Measurements from ENCODE around the gene CNKSR3.

The CNKSR3 gene

DNA sequence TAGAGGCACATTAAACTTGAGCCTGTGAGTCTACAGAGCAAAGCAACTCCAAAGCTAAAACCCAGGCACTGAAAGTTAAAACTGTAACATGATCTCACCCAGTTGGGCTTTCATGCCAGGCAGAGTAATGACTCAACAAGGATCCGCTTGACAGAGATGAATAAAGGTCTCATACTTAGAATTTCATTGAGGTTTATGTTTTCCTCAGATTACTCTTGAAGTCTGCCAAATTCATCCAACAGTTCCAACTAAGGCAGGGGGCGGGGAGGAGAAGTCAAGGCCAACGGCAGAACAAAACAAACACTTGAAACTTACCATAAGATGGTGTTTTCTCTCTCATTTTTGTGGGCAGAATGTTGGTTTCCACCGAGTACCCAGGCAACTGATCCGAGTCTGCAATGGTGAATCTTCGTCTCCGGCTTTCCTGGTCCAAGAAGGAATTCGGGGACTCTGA, 99.8 kb downstream of the CNKSR3 start:
- peak; percentile 98 for DNase-seq

DNA sequence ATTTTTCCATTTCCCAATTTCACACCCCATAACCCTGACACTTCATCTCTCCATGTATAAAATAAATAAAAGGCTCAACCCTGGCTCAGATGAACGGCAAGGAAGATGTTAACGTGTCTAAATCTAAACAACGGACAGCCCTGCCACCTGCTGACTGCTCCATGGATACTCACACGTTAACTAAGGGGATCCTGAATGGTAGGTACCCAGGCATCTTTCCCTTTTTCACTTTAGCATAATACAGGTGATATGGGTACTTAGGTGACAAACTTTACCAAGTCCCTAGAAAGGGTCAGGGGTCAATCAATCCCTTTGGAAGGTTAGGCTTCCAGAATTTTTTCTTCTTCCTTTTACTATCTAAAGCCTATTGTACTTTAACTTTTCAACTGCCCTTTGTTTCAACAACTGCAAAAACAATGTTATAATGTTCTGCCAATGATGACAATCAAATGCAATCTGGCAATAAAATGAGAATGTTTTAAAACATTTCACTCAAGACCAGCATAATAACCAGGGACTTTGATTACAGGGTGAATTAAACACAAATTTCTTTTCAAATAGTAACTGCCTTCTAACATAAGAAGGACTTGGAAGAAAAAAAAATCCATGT, 101.5 kb downstream of the CNKSR3 start:
- peak; percentile 45 for DNase-seq

DNA sequence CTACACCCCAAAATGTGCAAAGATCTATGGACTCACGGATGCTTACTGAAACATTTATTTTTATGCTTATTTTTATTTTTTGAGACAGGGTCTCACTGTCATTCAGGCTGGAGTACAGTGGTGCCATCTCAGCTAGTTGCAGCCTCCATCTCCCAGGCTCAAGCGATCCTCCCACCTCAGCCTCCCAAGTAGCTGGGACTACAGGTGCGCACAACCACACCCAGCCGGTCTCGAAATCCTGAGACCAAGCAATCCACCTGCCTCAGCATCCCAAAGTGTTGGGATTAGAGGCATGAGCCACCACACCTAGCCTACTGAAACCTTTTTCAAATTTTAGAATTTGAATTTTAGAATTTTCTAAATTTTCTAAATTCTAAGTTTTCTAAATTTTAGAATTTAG, 103.0 kb downstream of the CNKSR3 start:
- DNase-seq = no peak

DNA sequence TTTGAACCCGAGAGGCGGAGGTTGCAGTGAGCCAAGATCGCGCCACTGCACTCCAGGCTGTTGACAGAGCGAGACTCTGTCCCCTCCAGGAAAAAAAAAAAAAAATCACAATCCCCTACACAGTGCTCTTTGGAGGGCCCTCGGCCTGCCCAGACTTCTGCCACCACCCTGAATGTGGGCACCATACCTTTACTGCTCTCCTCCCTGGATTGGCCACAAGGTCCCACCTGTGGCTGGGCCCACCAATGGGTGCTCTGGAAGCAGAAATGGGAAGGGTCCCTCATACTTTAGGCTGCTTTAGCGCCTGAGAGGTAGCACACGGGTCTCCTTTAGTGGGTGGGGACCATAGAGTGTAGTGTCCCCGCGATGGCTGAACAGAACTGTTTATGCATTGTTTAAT, 103.6 kb downstream of the CNKSR3 start:
- no peak for DNase-seq

DNA sequence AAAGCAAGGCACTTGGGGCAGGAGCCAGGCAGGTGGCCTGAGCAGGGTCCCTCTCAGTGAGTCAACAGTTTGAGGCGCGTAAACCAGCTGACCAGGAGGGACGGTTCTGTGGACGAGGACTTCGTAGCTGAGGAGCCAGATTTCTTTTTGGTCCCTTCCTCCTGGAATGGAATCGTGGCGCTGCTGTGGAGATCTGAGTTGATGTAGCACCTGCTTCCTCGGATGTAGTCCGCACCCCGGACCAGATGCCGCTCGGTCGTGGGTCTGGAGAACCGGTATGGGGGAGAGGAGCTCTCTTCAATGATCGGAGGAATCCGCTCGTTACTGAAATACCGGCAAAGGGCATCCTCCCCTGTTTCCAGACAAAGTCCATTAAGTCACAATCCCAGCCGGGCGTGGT, 104.2 kb downstream of the CNKSR3 start:
- DNase-seq = no peak

DNA sequence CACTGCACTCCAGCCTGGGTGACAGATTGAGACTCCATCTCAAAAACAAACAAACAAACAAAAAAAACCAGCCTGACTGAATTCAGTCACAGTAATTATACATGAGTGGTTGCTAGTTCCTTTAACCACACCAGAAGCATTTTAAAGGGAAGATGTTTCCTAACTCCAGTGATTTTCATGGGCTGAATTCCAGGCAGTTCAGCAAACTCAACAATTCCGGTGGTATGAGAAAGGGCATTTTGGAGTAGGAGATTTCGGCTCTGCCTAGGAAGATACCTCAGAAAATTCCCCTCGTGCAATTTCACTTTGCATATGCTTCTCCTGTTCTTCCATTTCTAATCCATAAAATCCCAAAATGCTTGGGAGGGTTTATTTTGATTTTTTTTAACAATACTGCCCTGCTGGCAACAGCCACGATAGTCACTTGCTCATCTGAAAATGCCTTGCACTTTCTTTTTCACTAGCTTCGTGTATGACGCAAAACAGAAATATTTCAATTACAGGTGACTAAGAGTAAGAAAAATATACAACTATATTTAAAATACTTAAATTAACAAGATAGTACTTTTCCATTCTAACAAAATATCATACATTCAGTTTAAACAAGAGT, 105.6 kb downstream of the CNKSR3 start:
- peak; percentile 38 for DNase-seq

DNA sequence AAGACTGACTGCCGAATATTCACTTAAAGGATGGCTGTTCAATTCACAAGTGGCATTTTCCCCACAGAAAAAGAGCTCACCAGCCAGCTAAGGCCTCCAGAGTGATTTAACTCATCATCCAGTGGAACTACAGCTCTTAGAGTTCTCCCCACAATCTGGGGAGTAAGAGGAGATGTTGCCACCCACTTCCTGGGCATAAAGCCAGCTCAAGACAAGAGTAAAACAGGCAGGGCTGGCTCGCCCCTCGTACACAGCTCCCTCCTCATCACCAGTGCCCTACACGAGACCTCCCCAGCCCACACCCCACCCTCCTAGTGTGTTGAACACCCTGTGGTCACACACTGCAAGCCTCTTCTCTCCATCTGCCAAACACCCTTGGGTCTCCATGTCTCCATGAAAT, 106.7 kb downstream of the CNKSR3 start:
- peak; percentile 65 for DNase-seq

DNA sequence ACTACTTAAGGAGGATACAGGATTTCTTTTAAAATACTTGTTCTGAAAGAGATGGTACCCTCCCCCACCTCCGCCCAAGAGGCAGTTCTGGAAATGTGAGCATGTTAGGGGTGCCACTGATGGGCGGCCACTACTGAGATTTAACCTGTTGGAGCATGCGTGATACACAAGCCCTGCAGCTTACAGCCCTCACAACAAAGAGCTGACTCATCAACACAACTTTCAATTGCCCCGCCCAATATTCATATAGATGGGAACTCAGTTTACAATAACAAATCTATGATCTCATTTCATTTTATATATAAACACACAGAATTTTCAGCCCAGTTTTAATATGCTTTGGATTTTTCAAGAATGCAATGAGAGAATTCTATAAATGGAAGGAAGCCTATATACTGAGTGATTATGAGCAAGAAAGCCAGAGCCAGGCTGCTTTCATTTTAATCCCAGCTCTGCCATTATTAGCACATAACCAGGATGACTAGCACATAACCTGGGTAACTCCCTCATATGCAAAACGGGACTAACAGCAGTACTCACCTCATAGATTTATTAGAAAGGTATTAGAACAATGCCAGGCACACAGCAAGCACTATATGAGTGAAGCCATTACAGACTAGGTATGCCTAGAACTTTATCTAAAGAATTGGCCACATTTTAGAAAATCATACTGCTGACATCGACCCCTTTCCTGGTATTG, 108.3 kb downstream of the CNKSR3 start:
- DNase-seq = no peak

DNA sequence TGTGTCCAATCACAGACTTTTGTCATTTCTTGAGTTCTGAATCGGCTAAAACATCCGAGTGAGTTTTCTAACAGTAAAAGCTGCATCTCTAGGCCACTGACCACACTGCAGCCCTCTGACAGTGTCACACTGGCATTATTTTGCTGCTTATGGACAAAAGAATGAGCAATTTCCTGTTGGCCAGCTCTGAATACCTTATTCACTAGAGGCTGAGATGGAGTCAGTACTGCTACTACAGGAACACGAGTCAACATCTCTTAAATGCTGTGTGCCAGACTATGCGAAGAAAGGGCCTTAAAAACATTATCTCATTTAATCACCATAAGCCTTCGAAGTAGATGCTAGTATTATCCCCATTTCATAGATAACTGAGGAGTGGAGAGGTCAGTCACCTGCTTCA, 111.4 kb downstream of the CNKSR3 start:
- peak; percentile 56 for DNase-seq

DNA sequence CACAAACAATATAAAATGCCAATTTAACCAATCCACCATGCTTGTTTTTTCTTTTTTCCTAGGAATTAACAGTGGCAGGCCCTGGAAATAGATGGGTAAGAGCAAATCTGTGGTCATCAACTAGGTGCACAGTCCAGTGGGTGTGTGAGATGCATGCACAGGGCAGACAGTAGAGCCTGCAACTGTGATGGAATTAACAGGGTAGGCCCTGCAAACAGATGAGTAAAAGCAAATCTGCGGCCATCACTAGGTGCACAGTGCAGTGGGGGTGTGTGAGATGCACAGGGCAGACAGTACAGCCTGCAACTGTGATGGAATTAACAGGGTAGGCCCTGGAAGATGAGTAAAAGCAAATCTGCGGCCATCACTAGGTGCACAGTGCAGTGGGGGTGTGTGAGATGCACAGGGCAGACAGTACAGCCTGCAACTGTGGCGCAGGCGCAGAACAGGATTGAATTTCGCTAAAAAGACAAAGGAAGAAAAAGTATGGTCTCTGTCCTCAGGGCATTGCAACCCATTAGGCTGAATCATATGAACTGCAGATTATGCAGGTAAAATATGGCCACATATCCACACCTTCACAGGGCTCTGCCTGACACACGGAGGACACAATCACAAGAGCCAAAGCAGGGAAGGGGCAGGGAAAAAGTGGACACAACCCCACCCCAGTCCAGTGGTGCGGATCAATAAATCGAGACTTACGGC, 112.8 kb downstream of the CNKSR3 start:
- DNase-seq = no peak

DNA sequence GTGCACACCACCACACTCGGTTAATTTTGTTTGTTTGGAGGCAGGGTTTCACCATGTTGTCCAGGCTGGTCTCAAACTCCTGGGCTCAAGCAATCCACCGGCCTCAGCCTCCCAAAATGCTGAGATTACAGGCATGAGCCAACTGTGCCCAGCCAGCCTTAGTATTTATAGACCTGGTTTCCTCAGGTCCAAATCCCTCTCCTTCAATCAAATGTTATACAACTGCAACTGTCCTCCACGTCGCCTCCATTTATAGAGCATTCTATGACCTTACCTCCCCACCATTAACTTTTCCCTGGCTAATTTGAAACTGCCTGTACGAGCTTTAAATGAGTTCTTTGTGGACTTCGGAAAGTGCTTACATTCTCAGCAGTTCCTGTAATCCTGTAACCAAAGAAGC, 114.6 kb downstream of the CNKSR3 start:
- no peak for DNase-seq

DNA sequence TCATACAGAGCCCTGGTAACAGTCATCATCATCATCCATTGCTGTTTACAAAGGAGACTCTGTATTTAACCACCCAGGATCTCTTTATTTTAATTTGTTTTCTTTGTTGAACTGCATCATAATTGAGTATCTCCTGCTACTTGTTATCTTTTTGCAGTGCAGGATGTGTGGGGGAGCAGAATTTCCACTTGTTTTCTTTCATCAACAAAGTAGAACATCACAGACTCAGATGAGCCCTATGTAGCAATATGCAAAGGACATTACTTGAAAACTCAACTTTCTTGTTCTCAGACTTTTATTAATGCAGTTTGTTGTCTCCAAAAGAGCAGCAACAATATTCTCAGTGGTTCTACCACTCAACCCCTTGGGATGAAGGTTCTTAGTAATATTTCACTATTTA, 115.2 kb downstream of the CNKSR3 start:
- no peak for DNase-seq

DNA sequence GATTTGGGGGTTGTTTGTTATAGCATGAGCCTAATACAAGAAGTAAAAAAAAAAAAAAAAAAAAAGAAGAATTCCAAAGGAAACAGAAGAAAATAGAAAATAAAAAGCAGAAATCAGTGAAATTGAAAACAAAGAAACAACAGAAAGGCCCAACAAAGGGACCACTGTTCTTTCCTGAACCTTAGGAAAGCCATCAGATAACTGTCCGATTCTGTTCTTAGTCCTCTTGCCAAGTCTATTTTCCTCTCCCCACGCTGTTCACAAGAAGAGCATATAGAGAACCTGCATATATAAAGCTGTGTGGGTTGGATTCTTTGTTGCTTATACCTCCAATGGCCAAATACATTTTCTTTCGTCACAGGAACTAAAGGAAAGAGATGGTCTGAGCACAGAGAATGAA, 115.9 kb downstream of the CNKSR3 start:
- DNase-seq = no peak

DNA sequence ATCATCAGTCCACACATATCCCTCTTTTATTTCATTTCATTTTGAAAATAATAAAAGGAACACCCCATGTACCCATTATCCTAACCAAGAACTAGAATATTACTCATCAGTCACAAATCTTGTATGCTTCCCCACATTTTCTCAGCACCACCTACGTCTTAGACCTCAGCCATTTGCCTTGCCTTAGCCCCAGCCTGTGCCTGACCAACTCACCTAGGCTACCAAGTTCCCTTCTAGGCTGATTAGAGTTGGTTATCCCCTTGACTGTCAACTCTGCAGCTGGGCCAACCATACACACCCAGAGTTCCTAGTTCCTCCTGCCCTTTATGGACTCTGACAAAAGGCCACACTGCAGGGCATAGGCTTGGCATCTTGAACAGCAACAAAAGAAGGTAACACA, 120.5 kb downstream of the CNKSR3 start:
- DNase-seq = no peak

DNA sequence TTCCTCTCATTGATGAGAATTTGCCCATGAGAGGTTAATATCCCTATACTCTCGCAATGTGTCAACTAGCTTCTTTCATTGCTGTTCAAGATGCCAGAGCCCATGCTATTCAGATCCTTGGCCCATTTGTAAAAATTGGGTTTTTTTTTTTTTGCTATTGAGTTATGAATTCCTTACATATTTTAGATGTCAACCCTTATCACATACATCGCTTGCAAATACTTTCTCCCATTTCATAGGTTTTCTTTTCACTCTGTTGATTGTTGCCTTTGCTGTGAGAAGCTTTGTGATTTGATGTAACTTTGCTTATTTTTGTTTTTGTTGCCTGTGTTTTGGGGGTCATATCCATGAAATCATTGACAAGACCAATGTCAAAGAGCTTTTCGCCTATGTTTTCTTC, 121.7 kb downstream of the CNKSR3 start:
- DNase-seq = peak; percentile 20

DNA sequence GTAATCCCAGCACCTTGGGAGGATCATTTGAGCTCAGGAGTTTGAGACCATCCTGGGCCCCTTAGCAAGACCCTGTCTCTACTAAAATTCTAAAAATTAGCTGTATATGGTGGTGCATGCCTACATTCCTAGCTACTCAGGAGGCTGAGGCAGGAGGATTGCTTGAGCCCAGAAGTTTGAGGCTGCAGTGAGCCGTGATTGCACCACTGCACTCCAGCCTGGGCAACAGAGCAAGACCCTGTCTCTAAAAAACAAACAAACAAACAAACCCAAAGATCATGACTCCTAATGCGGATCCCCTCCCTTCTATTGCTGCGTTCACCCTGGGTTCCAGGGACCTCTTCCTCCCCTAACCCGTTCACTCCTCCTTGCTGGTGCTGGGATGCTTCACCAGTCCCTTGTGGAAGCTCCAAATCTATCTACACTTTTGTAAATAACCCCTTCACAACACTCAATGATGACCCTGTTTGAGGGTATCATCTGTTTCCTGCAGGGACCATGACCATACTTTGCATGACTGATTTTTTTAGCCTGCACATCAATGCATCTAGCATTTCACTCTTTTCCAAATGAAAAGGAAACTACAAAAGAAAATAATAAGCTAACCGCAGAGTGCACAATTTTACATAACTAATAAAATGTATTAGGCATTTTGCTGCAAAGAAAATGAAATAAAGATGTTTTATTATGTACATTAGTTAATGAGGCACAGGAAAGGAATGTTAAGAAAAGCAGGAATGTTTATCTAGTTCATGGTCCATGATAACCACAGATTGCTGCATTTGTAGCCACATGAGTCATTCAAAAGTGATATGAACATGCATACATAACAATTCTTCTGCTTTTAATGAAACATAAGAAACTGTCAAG, 123.4 kb downstream of the CNKSR3 start:
- peak; percentile 94 for DNase-seq

DNA sequence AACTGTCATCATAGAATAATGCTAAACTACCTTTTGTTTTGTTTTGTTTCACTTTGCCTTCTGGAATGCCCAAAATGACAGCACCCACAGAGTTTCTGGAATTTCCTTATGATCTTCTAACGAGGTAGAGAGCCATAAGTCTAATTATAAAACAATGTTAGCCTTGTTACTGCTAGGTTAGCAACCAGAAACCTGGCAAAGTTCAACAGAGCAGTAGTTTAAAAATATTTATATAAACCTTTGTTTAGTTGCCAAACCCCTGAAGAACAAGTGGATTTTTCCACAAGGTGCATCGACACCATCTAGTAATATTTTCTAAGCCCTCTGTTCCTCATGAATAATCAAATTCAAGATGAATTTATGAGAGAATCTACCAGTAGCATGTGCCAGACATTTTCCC, 126.3 kb downstream of the CNKSR3 start:
- no peak for DNase-seq

DNA sequence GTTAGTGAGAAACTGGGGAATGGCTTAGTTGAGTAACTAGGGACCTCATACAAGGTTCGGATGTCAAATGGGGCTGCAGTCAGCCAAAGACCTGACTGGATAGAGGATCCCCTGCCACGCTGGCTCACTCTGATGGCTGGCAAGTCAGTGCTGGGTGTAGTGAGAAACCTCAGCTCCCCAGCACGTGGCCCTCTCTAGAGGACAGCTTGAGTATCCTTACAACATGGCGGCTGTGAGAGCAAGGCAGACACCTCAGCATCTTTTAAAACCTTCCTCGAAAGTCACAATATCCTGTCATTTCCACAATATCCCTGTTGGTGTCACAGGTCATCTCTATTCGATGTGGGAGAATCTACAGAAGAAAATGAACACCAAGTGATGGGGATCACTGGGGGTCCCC, 127.2 kb downstream of the CNKSR3 start:
- DNase-seq = no peak

DNA sequence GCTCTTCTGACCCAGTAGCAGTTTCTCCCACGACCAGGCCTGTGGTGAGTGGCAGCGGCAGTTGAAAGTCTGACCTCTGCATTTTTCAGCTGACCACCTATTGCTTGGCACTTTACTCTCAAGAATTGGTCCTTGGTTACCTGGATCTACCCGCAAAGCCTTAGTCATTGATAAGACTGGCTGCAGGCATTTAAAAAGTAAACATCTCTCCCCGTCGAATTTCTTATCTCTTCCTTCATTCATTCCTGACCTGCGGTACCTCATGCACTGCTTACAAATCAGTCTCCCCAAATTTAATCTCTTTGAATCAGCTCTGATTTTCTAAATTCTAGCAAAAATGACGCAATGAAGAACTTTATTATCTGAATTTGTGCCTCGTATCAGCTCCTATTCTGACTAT, 127.7 kb downstream of the CNKSR3 start:
- no peak for DNase-seq

DNA sequence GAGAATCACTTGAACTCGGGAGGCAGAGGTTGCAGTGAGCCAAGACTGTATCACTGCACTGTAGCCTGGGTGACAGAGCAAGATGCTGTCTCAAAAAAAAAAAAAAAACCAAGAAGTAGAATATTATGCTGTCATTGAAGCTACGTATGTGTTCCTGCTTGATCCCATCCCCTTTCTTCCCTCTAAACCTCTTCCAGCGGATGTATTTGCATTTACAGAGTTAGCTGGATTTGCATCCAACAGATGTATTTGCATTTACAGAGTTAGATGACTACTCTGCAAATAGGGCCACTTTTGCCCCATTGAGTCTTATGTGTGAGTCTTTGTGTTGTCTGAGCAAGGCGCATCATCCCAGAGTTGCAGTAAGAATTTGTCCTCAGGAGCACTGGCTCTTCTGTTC, 128.9 kb downstream of the CNKSR3 start:
- no peak for DNase-seq

DNA sequence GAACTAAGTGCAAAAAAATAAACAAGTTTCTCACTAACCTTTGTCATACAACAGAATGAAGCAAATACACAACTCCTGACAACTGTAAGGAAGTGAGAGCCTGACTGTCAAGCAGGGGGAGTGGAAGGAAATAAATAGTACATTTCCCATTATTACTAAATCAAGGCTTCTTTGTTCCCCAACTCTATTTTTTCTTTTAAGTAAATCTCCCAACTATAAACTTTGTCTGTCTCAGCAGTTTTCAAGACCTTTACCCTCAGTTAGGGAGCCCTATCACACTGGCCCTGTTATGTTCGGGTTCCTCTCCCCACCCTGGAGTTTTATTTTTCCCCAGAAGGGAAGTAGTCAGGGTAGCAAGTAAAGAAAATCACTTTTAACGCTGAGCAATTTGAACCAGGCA, 129.7 kb downstream of the CNKSR3 start:
- no peak for DNase-seq

DNA sequence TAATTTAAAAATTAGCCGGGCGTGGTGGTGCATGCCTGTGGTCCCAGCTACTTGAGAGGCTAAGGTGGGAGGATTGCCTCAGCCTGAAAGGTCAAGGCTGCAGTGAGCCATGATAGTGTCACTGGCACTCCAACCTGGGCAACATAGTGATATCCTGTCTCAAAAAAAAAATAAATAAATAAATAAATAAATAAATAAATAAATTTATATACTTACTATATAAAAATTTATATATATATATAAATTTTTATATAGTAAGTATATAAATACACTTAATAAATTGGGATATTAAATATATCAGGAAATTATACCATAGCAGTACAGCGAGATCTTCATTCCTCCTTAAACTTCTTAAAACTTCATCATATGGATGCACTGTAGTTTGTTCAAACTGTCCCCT, 130.9 kb downstream of the CNKSR3 start:
- no peak for DNase-seq

DNA sequence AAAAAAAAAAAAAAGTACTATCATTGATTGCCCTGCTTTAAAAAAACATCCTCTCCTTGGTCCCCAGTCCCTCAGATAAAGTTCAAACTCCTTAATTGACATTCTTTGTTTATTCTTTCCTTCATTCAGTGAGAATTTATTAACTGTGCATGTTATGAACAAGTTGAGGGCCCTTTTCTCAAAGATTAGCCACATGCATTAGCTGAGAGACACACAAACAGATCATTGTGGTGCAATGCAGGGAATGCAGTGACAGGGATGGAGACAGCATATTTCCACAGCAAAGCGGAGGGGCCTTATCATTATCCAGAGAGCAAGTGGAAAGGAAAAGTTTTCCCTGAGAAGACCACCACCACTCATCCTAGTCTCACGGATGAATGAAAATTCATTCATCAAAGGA, 132.0 kb downstream of the CNKSR3 start:
- DNase-seq = no peak

All from fibroblast of upper back skin (primary cell).